Stimulated activated CD8-positive, alpha-beta memory T cell treated with anti-CD3 and anti-CD28 coated beads, Interleukin-15, amount 100 ng/mL, for 4 hours (primary cell): ENCODE results near the gene KCNMB3.
"Not testable (repeated sequence)": the region's sequence is repeated elsewhere in the genome, so short reads cannot be mapped to it uniquely, and the experiment has no call there.

Source experiments
- DNase-seq, 2 donors: peaks; one replicate each; pipeline ENCODE4 v3.0.0-alpha.2; 2020; ENCODE audit warnings: low read depth in 2 of 2

The KCNMB3 gene, protein sequence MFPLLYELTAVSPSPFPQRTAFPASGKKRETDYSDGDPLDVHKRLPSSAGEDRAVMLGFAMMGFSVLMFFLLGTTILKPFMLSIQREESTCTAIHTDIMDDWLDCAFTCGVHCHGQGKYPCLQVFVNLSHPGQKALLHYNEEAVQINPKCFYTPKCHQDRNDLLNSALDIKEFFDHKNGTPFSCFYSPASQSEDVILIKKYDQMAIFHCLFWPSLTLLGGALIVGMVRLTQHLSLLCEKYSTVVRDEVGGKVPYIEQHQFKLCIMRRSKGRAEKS

DNA sequence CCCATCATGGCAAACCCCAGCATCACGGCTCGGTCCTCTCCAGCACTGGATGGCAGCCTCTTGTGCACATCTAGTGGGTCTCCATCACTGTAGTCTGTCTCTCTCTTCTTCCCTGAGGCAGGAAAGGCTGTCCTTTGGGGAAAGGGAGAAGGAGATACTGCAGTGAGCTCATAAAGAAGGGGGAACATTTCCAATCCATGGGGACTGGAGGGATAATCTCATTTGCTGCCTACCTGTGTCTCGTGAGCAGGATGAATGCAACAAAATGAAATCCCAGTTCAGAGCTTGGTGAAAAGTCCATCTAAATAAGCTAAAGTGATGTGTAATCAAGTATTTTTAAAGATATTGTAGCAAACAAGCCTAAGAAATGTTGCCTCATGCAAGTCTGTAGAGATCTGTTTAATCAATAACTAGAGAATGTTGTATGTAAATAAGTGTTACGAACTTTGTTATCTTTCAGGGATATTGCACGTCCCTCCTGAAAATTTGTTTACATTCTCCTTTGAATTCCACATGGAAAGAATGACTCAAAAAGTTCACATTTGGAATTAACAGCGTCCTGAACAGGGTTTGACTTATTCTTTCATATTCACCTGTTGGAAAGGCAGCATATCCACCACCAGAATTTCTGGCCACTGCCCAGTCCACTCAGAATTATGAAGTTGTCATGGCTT lies at the start of gene KCNMB3:
Gene KCNMB3 (minus strand): TSS at position 312 of the 674 bp plus-strand sequence. CDS start 124 bp downstream, at position 188.
- no peak for DNase-seq

DNA sequence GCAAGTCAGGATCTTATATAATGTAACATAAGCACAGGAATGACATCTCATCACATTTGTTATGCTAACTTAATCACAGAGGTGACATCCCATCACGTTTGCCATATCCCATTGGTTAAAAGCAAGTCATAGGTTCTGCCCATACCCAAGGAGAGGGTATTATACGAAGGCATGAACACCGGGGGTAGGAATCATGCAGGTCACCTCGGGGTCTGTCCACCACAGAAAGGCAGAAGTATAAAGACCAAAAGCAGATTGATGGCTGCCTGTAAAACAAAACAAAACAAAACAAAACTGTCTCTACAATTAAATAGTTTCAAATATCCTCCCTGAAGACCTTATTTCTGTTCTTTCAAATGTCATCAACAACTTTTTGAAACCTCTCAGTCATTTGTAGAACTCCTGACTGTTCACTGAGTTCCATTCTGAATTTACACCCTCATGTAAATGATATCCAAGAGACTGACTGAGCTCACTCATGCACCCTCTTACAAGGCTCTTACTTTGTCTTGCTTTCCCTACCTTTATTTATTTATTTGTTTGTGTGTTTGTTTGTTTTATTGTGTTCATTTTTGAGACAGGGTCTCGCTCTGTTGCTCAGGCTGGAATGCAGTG lies 49.2 kb upstream of the KCNMB3 start:
- no peak for DNase-seq

DNA sequence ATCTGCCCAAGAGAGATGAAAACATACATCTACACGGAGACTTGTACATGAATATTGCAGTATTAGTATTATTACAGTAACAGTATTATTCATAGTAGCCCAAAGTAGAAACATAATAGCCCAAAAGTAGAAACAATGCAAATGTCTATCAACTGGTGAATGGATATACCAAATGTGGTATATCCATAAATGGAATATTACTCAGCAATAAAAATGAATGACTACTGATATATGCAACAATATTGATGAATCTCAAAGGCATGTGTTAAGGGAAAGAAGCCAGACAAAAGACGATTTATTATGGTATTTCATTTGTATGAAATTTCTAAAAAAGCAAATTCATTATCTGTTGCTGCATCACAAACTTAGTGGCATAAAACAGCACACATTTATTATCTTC lies 48.4 kb upstream of the KCNMB3 start:
- DNase-seq, result no peak

DNA sequence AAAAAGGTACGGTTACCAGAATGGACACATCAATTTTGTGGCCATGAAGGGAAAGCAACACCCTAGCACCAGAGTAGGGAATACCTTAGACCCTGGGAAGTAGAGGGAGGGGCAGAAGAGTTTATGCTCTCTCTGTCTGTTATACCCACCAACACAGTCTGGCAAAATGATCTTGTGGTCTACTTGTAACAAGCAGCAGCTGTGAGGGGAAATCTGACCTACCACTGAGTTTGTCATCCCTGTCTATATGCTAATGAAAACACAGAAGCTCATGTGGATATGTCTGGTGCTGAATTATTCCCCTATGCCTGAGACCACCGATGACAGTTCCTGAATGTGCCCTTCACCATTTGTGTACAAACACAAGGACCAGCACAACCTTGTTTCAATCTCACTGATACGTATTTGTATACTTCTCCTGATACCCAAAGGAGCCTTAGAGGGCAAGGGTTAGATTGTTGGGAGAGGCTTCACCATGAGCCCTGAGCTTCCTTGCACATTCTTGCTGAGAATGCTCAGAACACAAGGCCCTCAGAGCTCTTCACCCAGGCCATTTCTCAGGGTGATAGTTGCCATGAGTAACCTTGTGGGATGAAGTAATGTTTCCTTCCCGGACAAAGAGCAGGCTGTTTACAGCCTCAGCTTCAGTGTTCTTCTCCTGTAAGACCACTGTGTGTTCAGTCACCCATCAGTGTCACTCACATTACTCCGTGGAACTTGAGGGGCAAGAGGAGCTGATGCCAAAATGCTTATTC lies 47.2 kb upstream of the KCNMB3 start:
- no peak for DNase-seq

DNA sequence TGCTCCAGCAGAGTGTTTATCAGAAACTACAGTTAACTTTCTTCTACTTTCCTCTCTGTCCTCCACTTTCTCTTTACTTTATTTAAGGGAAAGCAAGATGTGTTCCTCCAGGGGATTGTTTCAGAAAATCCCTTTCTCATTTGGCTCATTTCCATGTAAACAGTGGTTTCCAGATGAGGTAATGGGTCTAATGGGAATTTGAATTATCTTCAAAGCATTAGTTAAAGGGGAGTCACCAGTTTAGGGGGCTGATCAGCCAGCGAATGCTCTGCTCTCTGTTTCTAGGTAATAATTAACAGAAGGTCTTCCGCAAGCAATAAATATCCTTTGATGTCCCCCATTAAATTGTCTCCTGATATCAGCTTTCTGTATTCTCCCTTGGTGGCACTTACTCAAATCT lies 41.5 kb upstream of the KCNMB3 start:
- DNase-seq, result no peak

DNA sequence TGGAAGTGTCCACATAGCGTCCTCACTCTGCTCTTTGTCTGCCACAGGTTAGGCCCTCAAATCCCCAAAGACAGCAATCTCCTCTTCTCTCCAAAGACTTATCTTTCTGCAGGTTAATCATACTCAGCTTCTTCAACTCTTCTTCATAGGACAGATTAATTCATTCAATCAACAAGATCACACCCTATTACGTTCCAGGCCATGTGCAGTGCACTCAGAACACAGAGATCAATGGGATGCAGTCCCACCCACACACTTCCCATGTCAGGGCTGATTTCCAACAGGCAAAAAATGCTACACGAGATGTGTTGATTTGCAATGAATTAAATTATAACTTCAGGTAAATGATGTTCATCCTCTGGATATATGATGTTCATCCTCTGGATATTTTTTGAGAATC lies 38.4 kb upstream of the KCNMB3 start:
- no peak for DNase-seq

DNA sequence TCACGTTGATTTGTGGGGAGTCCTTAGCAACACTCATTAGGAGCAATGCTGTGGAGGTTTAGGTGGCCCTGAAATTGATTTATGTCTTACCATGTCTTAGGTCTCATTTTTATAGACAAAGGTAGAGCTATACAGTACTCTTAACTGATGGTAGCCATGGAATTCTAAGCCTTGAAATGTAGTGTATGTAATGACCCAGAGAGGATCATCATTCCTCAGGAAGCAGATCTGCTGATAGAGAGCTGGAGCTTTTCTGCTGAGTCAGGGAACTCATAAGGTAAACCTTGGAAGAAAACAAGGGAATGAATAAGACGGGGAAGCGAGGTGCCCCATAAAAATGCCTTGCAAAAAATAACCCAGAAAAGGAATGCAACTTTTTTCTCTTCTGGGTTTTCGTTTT lies 37.9 kb upstream of the KCNMB3 start:
- DNase-seq, result no peak

DNA sequence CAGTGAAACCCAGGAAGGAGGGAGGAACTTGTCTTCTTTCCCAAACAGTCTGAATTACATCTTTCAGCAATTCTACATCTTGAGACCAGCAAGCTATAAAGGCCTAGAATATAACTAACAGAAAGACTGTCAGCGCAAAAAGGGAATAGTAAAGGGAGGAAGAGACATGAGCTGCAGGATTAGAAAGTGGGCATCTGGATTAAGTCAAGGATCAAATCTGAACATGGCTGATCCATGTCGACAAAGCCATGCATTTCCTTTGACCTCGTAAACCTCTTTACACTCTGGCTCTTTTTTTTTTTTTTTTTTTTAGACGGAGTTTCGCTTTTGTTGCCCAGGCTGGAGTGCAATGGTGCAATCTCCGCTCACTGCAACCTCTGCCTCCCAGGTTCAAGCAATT lies 35.4 kb upstream of the KCNMB3 start:
- no peak for DNase-seq

DNA sequence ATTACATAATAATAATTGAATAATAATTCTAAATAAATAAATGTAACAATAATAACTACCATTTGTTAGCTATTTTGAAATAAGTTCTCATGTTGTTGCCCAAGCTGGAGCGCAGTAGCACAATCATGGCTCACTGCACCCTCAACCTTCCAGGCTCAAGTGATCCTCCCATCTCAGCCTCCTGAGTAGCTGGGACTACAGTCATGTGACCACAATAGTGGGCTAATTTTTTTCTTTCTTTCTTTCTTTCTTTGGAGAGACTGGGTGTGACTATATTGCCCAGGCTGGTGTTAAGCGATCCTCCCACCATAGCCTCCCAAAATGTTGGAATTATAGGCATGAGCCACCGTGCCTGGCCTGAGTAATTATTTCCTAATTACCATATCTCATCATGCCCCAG lies 30.9 kb upstream of the KCNMB3 start:
- no peak for DNase-seq

DNA sequence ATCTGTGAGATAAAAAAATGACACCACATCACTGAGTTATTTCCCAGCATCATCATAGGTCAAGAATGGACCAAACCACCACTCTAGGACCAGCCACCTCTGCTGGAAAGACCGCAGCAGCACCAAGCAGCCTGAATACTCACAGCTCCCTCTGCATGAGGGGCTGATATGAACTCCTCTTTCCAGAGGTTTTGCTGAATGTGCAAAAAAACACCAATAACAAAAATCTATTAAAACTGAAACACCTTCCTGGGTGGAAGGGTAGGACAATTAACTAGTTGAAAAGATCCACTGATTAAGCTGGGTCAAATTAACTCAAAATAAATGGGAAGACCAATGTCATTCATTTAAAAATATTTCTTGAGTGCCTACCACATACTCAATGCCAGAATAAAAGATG lies 28.9 kb upstream of the KCNMB3 start:
- DNase-seq, result no peak

DNA sequence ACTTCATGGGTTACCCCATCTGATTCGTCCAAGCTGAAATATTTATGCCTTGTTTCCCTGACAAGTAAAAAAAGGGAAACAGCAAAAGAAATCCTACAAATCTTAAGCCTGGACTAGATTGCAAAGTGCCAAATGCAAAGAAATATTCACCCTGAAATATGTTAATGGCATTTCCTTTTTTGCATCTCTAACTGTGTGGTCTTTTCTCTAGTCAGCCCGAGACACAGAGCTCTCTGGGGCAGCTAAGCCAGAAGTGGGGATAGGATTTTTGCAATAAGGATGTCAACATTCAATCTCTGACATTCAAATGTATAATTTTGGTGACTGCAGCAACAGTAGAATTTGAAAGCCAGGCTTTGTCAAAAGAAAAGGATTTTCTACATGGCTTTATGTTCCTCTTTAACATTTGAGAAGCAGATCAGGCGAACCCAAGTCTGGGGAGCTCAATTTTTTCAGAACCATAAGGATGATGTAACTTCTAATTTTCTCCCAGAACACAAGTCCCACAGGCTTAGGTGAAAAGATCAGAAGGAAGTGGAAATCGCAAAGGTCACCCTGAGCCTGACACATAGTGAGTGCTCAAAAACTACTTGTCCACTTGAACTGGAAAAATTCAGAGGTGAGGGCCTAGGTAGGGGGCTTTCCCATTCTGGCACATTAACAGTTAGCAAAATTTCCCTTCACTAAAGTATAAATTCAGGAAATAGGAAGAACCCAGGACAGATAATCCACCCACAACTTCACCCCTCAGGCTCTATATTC lies 28.2 kb upstream of the KCNMB3 start:
- DNase-seq, result no peak

DNA sequence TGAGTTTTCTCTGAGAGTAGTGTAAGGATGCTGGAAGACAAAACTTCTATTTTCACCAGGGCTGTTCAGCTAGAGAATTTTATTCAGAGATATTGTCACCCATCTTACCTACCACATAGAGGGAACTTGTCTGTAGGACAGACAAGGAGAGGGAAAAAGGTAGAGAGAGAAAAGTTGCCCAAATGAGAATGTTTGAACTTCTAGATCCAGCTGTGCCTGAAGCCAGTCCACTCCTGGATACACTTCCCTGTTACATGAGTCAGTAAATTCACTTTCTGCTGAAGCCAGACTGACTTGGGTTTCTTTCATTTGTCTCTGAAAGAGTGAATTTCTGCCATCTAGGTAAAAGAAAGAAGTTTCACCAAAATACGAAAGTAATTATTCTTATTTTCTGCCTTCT lies 27.2 kb upstream of the KCNMB3 start:
- DNase-seq, result no peak

DNA sequence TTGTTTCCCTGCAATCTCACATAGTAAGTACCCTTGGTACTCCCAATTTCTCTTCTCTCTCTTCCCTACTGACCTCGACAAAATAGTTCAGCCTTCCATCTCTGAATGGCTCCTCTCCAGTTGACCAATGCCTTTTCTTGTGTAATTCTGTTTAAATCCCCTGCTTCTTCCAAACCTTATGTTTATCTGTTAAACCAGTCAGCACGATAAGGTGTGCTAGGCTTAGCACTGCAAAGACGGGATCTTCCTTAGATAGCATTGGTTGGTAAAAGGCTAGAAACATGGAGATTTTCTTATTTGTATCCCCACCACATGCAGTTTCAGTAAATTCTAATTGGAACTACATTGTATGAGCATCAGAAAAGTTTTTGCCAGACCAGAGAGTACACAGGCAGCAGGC lies 25.8 kb upstream of the KCNMB3 start:
- no peak for DNase-seq

DNA sequence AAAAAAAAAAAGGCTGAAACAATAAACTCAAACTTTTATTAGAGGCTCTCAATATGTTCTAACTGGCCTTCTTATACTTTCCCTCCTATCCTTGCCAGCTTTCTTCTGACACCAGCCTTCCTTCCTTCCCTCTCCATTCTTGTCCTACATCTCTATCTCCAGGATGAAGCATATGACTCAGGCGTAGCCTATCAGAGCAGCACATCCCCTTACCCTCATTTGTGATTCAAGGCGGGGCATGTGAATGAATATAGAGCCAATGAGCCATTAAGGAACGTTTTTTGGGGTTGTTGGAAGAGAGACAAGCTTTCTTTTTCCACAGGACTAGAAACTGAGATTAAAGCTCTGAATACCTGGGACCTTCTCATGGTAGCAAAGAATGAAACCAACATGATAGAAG lies 25.1 kb upstream of the KCNMB3 start:
- DNase-seq, result no peak

DNA sequence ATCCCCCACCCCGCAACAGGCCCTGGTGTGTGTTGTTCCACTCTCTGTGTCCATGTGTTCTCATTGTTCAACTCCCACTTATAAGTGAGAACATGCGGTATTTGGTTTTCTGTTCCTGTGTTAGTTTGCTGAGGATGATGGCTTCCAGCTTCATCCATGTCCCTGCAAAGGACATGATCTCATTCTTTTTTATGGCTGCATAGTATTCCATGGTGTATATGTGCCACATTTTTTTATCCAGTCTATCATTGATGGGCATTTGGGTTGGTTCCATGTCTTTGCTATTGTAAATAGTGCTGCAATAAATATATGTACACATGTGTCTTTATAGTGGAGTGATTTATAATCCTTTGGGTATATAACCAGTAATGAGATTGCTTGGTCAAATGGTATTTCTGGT lies 23.5 kb upstream of the KCNMB3 start:
- DNase-seq, result not testable (repeated sequence)

DNA sequence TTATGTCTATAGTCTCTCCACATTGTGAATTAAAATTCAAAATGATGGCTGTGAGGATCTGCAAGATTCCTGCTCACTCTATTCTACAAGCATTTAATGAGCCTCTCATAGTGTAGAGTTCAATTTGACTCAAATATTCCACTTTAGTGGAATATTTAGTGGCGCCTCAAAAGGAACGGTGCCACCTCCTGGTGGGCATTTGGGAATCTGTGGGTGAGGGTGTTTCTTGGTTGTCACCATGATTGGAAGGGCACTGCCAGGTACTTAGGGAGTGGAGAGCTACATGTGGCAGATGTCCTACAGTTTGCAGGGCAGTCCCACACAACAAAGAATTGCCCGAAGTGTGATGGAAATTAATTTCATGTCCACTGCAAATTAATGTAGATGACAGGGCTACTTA lies 21.5 kb upstream of the KCNMB3 start:
- DNase-seq, result no peak

DNA sequence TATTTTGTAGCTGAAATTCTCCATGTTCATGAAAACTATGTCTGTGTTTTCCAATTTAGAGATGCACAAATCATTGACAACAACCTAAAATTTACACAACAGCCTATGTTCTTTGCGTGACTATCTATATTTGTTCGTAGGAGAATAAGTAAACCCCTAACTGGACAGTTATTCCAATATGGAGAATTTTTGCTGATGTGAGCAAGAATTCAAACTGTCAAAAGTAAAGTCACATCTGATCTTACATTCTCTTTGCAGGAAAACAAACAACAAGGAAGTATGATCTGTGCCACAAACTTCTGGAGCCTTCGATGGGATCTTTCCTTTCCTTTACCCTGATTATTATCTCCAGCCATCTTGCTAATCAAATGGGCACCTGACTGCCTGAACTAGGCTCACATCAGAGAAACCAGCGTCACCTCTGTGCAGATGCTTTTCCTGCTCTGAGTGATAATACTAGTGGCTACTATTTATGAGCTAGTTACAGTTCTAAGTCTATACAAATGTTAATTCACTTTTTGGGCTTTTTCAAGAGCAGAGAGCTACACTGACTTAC lies 18.3 kb upstream of the KCNMB3 start:
- DNase-seq, result no peak

DNA sequence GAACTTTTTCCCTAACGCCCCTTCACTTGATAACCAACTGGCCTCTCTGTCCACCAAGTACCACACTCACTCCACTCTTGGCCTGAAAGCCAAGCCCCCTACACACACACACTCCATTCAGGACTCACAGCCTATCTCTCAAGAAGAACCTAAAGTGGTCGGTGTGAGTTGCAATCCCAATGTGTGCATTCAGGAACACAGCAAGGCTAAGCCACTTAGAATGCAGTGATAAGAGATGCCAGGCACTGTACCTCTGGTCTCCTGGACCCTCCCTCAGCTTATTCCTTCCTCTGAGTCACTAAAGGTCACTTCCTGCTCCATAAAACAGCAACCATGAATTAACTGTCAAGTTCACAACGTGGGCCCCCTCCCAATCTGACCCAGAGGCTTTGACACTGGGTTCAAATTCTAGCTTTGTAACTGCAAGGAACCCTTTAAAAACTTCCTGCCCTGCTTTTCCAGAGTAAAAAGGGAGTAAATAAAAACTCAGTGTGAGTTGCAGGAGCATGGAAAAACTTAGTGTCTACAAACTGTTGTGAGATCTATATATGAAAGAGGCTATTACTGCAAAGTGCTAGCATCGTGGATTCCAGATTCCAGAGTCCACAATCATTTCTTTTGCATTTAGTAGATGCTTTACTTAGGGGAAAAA lies 17.6 kb upstream of the KCNMB3 start:
- DNase-seq, result no peak

DNA sequence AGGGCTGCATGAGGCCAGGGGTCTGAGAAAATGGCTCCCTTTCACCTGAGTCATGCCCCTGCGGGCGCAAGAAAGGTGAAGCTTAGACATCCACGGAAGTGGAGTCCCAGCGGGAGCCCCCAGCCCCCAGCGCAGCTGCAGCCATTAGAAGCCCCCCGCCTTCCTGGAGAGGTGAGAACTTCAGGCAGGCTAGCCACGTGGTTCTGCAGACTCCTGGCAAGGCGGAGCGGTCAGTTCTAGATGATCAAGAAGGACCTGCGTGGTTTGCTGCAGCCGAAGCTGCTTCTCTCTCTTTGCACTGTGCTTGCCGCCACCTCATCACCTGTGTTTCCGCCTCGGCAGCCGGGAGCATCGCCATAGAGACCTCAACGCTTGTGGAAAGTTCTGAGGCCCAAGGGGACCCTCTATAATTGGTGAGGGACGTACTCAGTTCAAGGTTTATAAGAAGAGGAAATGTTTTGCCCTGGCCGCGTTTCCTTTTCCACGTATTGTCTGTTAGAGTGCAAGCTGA lies 15.8 kb upstream of the KCNMB3 start:
- DNase-seq, result no peak

DNA sequence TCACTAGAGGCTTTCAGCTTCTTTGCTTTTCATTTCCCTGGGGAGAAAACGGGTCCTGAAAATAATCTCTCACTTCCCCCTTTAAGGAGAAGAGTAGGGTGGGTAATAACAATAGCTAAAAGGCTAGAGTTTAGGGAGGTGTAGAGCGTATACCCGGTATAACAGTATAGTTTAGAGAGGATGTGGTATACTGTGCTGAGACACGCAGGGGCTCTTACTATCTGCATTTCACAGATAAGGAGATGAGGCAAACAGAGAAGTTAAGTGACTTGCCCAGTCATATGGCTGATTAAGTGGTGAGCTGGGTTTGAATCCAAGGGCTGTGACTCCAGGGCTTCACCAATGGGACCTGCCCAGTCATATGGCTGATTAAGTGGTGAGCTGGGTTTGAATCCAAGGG lies 15.0 kb upstream of the KCNMB3 start:
- no peak for DNase-seq

DNA sequence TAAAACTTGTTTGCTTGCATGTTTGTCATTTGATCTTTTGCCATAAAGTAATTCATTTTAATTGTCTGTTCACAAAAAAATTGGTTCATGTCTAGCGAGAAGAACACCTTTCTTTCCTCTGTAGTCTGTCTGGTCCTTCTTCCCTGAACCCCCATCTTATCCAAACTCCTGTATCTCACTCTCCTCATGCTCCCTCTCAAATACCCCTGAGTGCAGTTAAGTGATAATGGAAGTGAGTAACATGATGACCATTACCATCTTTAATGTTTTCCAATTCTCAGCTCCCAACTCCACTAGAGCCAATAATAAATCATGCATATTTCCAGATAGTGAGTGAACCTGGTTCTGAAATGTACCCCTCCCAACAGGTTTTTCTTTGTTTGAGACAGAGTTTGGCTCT lies 14.2 kb upstream of the KCNMB3 start:
- DNase-seq, result no peak
